Natural killer cell (primary cell): Measurements from ENCODE around the gene FAM83F. TPM values are rescaled to one million over a fixed set of nuclear protein-coding genes. Genes with fewer than 3 reads are reported as not detected.

Experiments
- ATAC-seq, 3 donors: fragments of 150-1000 bp in 2 of 3; fragments of 200-7000 bp in 1 of 3; cut with Tn5 transposase; 1 replicate in 1 of 3; 2 replicates in 2 of 3; pipeline ENCODE4 v1.10.0; 2021; ENCODE audit warnings: mild to moderate bottlenecking in 2 of 3, moderate library complexity in 2 of 3
- DNase-seq, 2 donors: peaks; one replicate each; pipeline versions ENCODE4 v3.0.0 to v3.0.0-alpha.2; 2013 to 2021; ENCODE audit warnings: mixed read lengths in 1 of 2
- H3K27ac ChIP-seq: one replicate; pipeline ENCODE4 v1.5.1; 2013; ENCODE audit warnings: mild to moderate bottlenecking, low read length
- H3K27me3 ChIP-seq: one replicate; pipeline ENCODE4 v1.6.1; 2013; ENCODE audit warnings: low read length; ENCODE audit not compliant: control insufficient read depth, insufficient read depth
- H3K36me3 ChIP-seq: one replicate; pipeline ENCODE4 v1.6.1; 2013; ENCODE audit warnings: low read length; ENCODE audit not compliant: control insufficient read depth, insufficient read depth
- H3K4me1 ChIP-seq: one replicate; pipeline ENCODE4 v1.6.1; 2013; ENCODE audit warnings: low read length; ENCODE audit not compliant: control insufficient read depth, insufficient read depth
- H3K4me3 ChIP-seq: one replicate; pipeline ENCODE4 v1.5.1; 2013; ENCODE audit warnings: low read length
- H3K9me3 ChIP-seq: one replicate; pipeline ENCODE4 v1.6.1; 2013; ENCODE audit warnings: low read length; ENCODE audit not compliant: control insufficient read depth, insufficient read depth
- H3K27ac Mint-ChIP-seq, 2 donors: one replicate each; pipeline ENCODE4 v1.8.0; 2022; ENCODE audit warnings: mild to moderate bottlenecking in 2 of 2, mixed read lengths in 2 of 2, moderate library complexity in 1 of 2
- H3K27me3 Mint-ChIP-seq, 2 donors: one replicate each; pipeline ENCODE4 v1.8.0; 2022; ENCODE audit warnings: low read depth in 2 of 2, mixed read lengths in 2 of 2
- H3K36me3 Mint-ChIP-seq: one replicate; pipeline ENCODE4 v1.8.0; 2022; ENCODE audit warnings: mixed read lengths
- H3K4me1 Mint-ChIP-seq, 2 donors: one replicate each; pipeline ENCODE4 v1.8.0; 2022; ENCODE audit warnings: mixed read lengths in 2 of 2
- H3K4me3 Mint-ChIP-seq: one replicate; pipeline ENCODE4 v1.8.0; 2022; ENCODE audit warnings: mild to moderate bottlenecking, moderate library complexity, mixed read lengths
- H3K9me3 Mint-ChIP-seq, 2 donors: one replicate each; pipeline ENCODE4 v1.8.0; 2022; ENCODE audit warnings: mixed read lengths in 2 of 2
- WGBS: methylation state at CpG from one replicate; pipeline ENCODE4 v1.1.7; 2013; ENCODE audit warnings: missing lambda C conversion rate; ENCODE audit not compliant: insufficient coverage; 5-methylcytosine and 5-hydroxymethylcytosine counted together
- intact Hi-C: fragments of 100-400 bp; cut with micrococcal nuclease; formaldehyde crosslinking; loops from one replicate; pipeline ENCODE4 v1.14.2; 2022
- total RNA-seq, 4 donors: library from RNA; stranded (reverse); fragments of 120-200 nt in 1 of 4; gene quantifications; one replicate each; pipeline versions ENCODE4 v1.2.3 to v1.2.4, GENCODE V29; 2013 to 2022
- TF ChIP-seq, protein P1 (sequence below): fragments of 200-600 bp; IDR thresholded peaks from one replicate; pipeline ENCODE4 v1.8.0; 2022; ENCODE audit warnings: antibody characterized with exemption

The FAM83F gene
- total RNA-seq, 3 donors from 2014 or later (not counting 1 experiment from before 2014, with no cell fraction given) = 1.0 to 7.5 TPM; not detected in 1

GRCh38 chr22:40036591-40037225, 42.0 kb downstream of the FAM83F start:
- no peaks in the 10 kb centered on the region for H3K36me3 ChIP-seq
- no peak overlapping the region for H3K4me3 ChIP-seq
- no peaks in the 10 kb centered on the region for H3K4me1 ChIP-seq
- no peak overlapping the region for H3K27ac ChIP-seq
- Mint-ChIP-seq H3K27ac (no peak overlapping the region), H3K9me3 (no peaks in the 10 kb centered on the region), H3K4me1 (no peaks in the 10 kb centered on the region), H3K4me3 (no peak overlapping the region), H3K27me3 (peaks cover 27% of the 10 kb centered on the region in 2 donors), H3K36me3 (no peaks in the 10 kb centered on the region)
- no peaks in the 10 kb centered on the region for H3K9me3 ChIP-seq
- H3K27me3 ChIP-seq = no peaks in the 10 kb centered on the region
- peak; percentile 59 to 85 (median 80) for ATAC-seq
- peak; percentile 33 to 74 for DNase-seq
- TF ChIP-seq, protein P1, sequence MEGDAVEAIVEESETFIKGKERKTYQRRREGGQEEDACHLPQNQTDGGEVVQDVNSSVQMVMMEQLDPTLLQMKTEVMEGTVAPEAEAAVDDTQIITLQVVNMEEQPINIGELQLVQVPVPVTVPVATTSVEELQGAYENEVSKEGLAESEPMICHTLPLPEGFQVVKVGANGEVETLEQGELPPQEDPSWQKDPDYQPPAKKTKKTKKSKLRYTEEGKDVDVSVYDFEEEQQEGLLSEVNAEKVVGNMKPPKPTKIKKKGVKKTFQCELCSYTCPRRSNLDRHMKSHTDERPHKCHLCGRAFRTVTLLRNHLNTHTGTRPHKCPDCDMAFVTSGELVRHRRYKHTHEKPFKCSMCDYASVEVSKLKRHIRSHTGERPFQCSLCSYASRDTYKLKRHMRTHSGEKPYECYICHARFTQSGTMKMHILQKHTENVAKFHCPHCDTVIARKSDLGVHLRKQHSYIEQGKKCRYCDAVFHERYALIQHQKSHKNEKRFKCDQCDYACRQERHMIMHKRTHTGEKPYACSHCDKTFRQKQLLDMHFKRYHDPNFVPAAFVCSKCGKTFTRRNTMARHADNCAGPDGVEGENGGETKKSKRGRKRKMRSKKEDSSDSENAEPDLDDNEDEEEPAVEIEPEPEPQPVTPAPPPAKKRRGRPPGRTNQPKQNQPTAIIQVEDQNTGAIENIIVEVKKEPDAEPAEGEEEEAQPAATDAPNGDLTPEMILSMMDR = peak; percentile 63
- WGBS = 36% methylated on average over 13 of the region's 13 CpGs
- intact Hi-C loops = no loop called here

- intact Hi-C loops = no loop called here
- Mint-ChIP-seq H3K4me1 (no peaks in the 10 kb centered on the region), H3K36me3 (no peaks in the 10 kb centered on the region), H3K9me3 (no peaks in the 10 kb centered on the region), H3K4me3 (no peak overlapping the region), H3K27me3 (peaks cover 27% of the 10 kb centered on the region in 2 donors), H3K27ac (no peak overlapping the region)
- no peak for DNase-seq
- no peak overlapping the region for H3K4me3 ChIP-seq
- 90% methylated on average over 3 of the region's 3 CpGs for WGBS
- ATAC-seq = no peak
- TF ChIP-seq, protein P1 = no peak
- no peaks in the 10 kb centered on the region for H3K4me1 ChIP-seq
- no peak overlapping the region for H3K27ac ChIP-seq
- no peaks in the 10 kb centered on the region for H3K27me3 ChIP-seq
- H3K36me3 ChIP-seq = no peaks in the 10 kb centered on the region
- H3K9me3 ChIP-seq = no peaks in the 10 kb centered on the region
These were observed 42.6 kb downstream of the FAM83F start for GRCh38 chr22:40037320-40037719.

- intact Hi-C loops = loop anchor here (5.0 to 10.0 kb wide), 2 partner anchors 507 to 865 kb away; partner anchors contain the start of gene RPS19BP1
- no peaks in the 10 kb centered on the region for H3K36me3 Mint-ChIP-seq
- peaks cover 9% of the 10 kb centered on the region for H3K4me1 ChIP-seq
- H3K9me3 Mint-ChIP-seq = no peaks in the 10 kb centered on the region
- H3K27ac ChIP-seq = no peak overlapping the region
- peaks cover 8 to 11% of the 10 kb centered on the region in 2 donors for H3K4me1 Mint-ChIP-seq
- H3K27ac Mint-ChIP-seq = no peak overlapping the region
- 79% methylated on average over 11 of the region's 11 CpGs for whole genome bisulfite sequencing
- H3K9me3 ChIP-seq = no peaks in the 10 kb centered on the region
- no peaks in the 10 kb centered on the region for H3K36me3 ChIP-seq
- TF ChIP-seq, protein P1 = no peak
- H3K27me3 Mint-ChIP-seq = peaks cover 21 to 27% of the 10 kb centered on the region in 2 donors
- H3K4me3 ChIP-seq = no peak overlapping the region
- DNase-seq (no peak), ATAC-seq (no peak)
- no peak overlapping the region for H3K4me3 Mint-ChIP-seq
- H3K27me3 ChIP-seq = no peaks in the 10 kb centered on the region
These were observed 44.8 kb downstream of the FAM83F start for GRCh38 chr22:40039482-40040115.
